ENCODE results near the gene DTNBP1. TPM values are rescaled to one million over a fixed set of nuclear protein-coding genes. Genes with fewer than 3 reads are reported as not detected.
A peak's percentile ranks its signal among the peaks of the same experiment; 100 is the strongest.

Gene DTNBP1
- total RNA-seq, 1 donor = 2.2 TPM

GRCh38 chr6:15627821-15628220 is 35.0 kb downstream of the DTNBP1 start:
- DNase-seq (ENCODE audit: low read depth) = peak; percentile 38
- H3K4me3 ChIP-seq (ENCODE audit: low read depth, low read length) = peak overlapping the region; percentile 12
- TF ChIP-seq CTCF (IDR thresholded peaks at IDR 0.05; ENCODE audit: insufficient read depth, low read depth, low read length) = no peak

- H3K4me3 ChIP-seq (ENCODE audit: low read depth, low read length) = peak overlapping the region; percentile 12
- peak; percentile 63 for DNase-seq (ENCODE audit: low read depth)
- no peak for TF ChIP-seq CTCF (IDR thresholded peaks at IDR 0.05; ENCODE audit: insufficient read depth, low read depth, low read length)
Measured at GRCh38 chr6:15626878-15627674, 35.8 kb downstream of the DTNBP1 start.

- no peak for TF ChIP-seq CTCF (IDR thresholded peaks at IDR 0.05; ENCODE audit: insufficient read depth, low read depth, low read length)
- no peak for DNase-seq (ENCODE audit: low read depth)
Measured at GRCh38 chr6:15626160-15626559, 36.7 kb downstream of the DTNBP1 start.

GRCh38 chr6:15623276-15624116 is 39.3 kb downstream of the DTNBP1 start:
- peak; percentile 38 for TF ChIP-seq CTCF (IDR thresholded peaks at IDR 0.05; ENCODE audit: insufficient read depth, low read depth, low read length)
- peak; percentile 51 for DNase-seq (ENCODE audit: low read depth)
- H3K4me3 ChIP-seq (ENCODE audit: low read depth, low read length) = no peak overlapping the region

More at GRCh38 chr6:15626160-15626559, 36.7 kb downstream of the DTNBP1 start:
- H3K4me3 ChIP-seq (ENCODE audit: low read depth, low read length) = no peak overlapping the region

GRCh38 chr6:15622045-15622740 is 40.6 kb downstream of the DTNBP1 start:
- no peak for TF ChIP-seq CTCF (IDR thresholded peaks at IDR 0.05; ENCODE audit: insufficient read depth, low read depth, low read length)
- peak; percentile 33 for DNase-seq (ENCODE audit: low read depth)

GRCh38 chr6:15621203-15622044 is 41.4 kb downstream of the DTNBP1 start:
- H3K4me3 ChIP-seq (ENCODE audit: low read depth, low read length) = no peak overlapping the region
- no peak for TF ChIP-seq CTCF (IDR thresholded peaks at IDR 0.05; ENCODE audit: insufficient read depth, low read depth, low read length)
- peak; percentile 64 for DNase-seq (ENCODE audit: low read depth)

More at GRCh38 chr6:15622045-15622740, 40.6 kb downstream of the DTNBP1 start:
- H3K4me3 ChIP-seq (ENCODE audit: low read depth, low read length) = no peak overlapping the region
